ENCODE data around the gene CCT2. TPM values are rescaled to one million over a fixed set of nuclear protein-coding genes. Genes with fewer than 3 reads are reported as not detected.
A peak's percentile ranks its signal among the peaks of the same experiment; 100 is the strongest.

The CCT2 gene
- total and polyA plus RNA-seq, 2 of the 8 experiments (the other 6 are each of a cell fraction or from before 2014, with no cell fraction given) = 244 to 419 TPM

- no peak for TF ChIP-seq RBBP5 (IDR thresholded peaks at IDR 0.05; ENCODE audit: borderline replicate concordance, low read depth, low read length)
- TF ChIP-seq SUZ12 (IDR thresholded peaks at IDR 0.05; ENCODE audit: low read length) = no peak
- no peak for TF ChIP-seq ASH2L (IDR thresholded peaks at IDR 0.05; ENCODE audit: low read length)
- no peak for TF ChIP-seq MAFK (IDR thresholded peaks at IDR 0.05; ENCODE audit: low read depth, low read length)
- TF ChIP-seq JUN (IDR thresholded peaks at IDR 0.05; ENCODE audit: low read depth, low read length) = no peak
- TF ChIP-seq, protein P1, sequence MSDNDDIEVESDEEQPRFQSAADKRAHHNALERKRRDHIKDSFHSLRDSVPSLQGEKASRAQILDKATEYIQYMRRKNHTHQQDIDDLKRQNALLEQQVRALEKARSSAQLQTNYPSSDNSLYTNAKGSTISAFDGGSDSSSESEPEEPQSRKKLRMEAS (IDR thresholded peaks at IDR 0.05) = peak; percentile 72
- TF ChIP-seq, protein P2, sequence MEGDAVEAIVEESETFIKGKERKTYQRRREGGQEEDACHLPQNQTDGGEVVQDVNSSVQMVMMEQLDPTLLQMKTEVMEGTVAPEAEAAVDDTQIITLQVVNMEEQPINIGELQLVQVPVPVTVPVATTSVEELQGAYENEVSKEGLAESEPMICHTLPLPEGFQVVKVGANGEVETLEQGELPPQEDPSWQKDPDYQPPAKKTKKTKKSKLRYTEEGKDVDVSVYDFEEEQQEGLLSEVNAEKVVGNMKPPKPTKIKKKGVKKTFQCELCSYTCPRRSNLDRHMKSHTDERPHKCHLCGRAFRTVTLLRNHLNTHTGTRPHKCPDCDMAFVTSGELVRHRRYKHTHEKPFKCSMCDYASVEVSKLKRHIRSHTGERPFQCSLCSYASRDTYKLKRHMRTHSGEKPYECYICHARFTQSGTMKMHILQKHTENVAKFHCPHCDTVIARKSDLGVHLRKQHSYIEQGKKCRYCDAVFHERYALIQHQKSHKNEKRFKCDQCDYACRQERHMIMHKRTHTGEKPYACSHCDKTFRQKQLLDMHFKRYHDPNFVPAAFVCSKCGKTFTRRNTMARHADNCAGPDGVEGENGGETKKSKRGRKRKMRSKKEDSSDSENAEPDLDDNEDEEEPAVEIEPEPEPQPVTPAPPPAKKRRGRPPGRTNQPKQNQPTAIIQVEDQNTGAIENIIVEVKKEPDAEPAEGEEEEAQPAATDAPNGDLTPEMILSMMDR (IDR thresholded peaks at IDR 0.05; ENCODE audit: control extremely low read depth in 1 of 3, insufficient read depth in 1 of 3, low read depth in 1 of 3, low read length in 3 of 3) = peak; percentile 78 to 94 (median 88)
- no peak for TF ChIP-seq BACH1 (IDR thresholded peaks at IDR 0.05; ENCODE audit: low read length)
- TF ChIP-seq RAD21 (IDR thresholded peaks at IDR 0.05 in 1 of 2, conservative IDR thresholded peaks at IDR 0.05 in 1 of 2; ENCODE audit: low read depth in 2 of 2, low read length in 2 of 2) = peak; percentile 64 to 74
- TF ChIP-seq SP1 (IDR thresholded peaks at IDR 0.05; ENCODE audit: low read depth, low read length) = no peak
Observed at GRCh38 chr12:69639400-69640016, 54.2 kb downstream of the CCT2 start (continued).
